ENCODE measurements around the gene EPHA8. TPM values are rescaled to one million over a fixed set of nuclear protein-coding genes. Genes with fewer than 3 reads are reported as not detected.
A peak's percentile ranks its signal among the peaks of the same experiment; 100 is the strongest.

The EPHA8 gene
- total RNA-seq, 2 experiments from 2014 or later, result not detected

- no peak for ATAC-seq (ENCODE audit: poor library complexity)
- no peak overlapping the region for H3K27ac Mint-ChIP-seq
- POLR2A ChIA-PET, result no interaction called here
- H3K9me3 Mint-ChIP-seq, result no peaks in the 10 kb centered on the region
- no peaks in the 10 kb centered on the region for H3K27me3 ChIP-seq (ENCODE audit: control insufficient read depth in 1 of 2, insufficient read depth in 2 of 2, low read length in 2 of 2)
- no peak for DNase-seq
- intact Hi-C loops (cut with DNase I, micrococcal nuclease), result no loop called here
- H3K4me1 ChIP-seq (ENCODE audit: insufficient read depth, low read length), result peaks cover 6% of the 10 kb centered on the region
- H3K4me3 ChIP-seq (ENCODE audit: low read length), result no peak overlapping the region
- no peaks in the 10 kb centered on the region for H3K9me3 ChIP-seq (ENCODE audit: control insufficient read depth in 1 of 2, insufficient read depth in 1 of 2, low read length in 2 of 2)
- TF ChIP-seq CTCF (IDR thresholded peaks at IDR 0.05), result no peak
- H3K36me3 Mint-ChIP-seq (ENCODE audit: low read depth), result peaks cover 6% of the 10 kb centered on the region
- H3K4me3 Mint-ChIP-seq, result no peak overlapping the region
- H3K27ac ChIP-seq (ENCODE audit: low read depth in 1 of 2, low read length in 2 of 2), result no peak overlapping the region
- CTCF ChIA-PET, result no interaction called here
- H3K27me3 Mint-ChIP-seq, result no peaks in the 10 kb centered on the region
- peaks cover 9% of the 10 kb centered on the region for H3K4me1 Mint-ChIP-seq (ENCODE audit: low read depth)
- H3K36me3 ChIP-seq (ENCODE audit: insufficient read depth, low read length), result peaks cover 3% of the 10 kb centered on the region
These were observed 26.8 kb upstream of the EPHA8 start for GRCh38 chr1:22536506-22536905.

- TF ChIP-seq CTCF (IDR thresholded peaks at IDR 0.05), result no peak
- intact Hi-C loops (cut with DNase I, micrococcal nuclease), result no loop called here
- Mint-ChIP-seq H3K4me1 (ENCODE audit: low read depth) (peaks cover 9% of the 10 kb centered on the region), H3K4me3 (no peak overlapping the region), H3K27me3 (no peaks in the 10 kb centered on the region), H3K36me3 (ENCODE audit: low read depth) (peaks cover 5% of the 10 kb centered on the region), H3K9me3 (no peaks in the 10 kb centered on the region), H3K27ac (no peak overlapping the region)
- Histone ChIP-seq H3K27me3 (ENCODE audit: control insufficient read depth in 1 of 2, insufficient read depth in 2 of 2, low read length in 2 of 2) (no peaks in the 10 kb centered on the region), H3K27ac (ENCODE audit: low read depth in 1 of 2, low read length in 2 of 2) (no peak overlapping the region), H3K9me3 (ENCODE audit: control insufficient read depth in 1 of 2, insufficient read depth in 1 of 2, low read length in 2 of 2) (no peaks in the 10 kb centered on the region), H3K4me1 (ENCODE audit: insufficient read depth, low read length) (peaks cover 6% of the 10 kb centered on the region), H3K36me3 (ENCODE audit: insufficient read depth, low read length) (peaks cover 3% of the 10 kb centered on the region), H3K4me3 (ENCODE audit: low read length) (no peak overlapping the region)
- no peak for ATAC-seq (ENCODE audit: poor library complexity)
- ChIA-PET POLR2A (no interaction called here), CTCF (no interaction called here)
- no peak for DNase-seq
These were observed 25.7 kb upstream of the EPHA8 start for GRCh38 chr1:22537441-22538139.

GRCh38 chr1:22539510-22540118, 23.7 kb upstream of the EPHA8 start:
- H3K9me3 ChIP-seq (ENCODE audit: control insufficient read depth in 1 of 2, insufficient read depth in 1 of 2, low read length in 2 of 2), result no peaks in the 10 kb centered on the region
- Mint-ChIP-seq H3K36me3 (ENCODE audit: low read depth) (no peaks in the 10 kb centered on the region), H3K4me3 (no peak overlapping the region), H3K27ac (no peak overlapping the region), H3K9me3 (no peaks in the 10 kb centered on the region), H3K27me3 (no peaks in the 10 kb centered on the region), H3K4me1 (ENCODE audit: low read depth) (peaks cover 9% of the 10 kb centered on the region)
- H3K27ac ChIP-seq (ENCODE audit: low read depth in 1 of 2, low read length in 2 of 2), result no peak overlapping the region
- intact Hi-C loops (cut with DNase I, micrococcal nuclease), result no loop called here
- CTCF ChIA-PET, result no interaction called here
- DNase-seq, result peak in 1 of 14 experiments; percentile 6
- TF ChIP-seq CTCF (IDR thresholded peaks at IDR 0.05), result no peak
- H3K36me3 ChIP-seq (ENCODE audit: insufficient read depth, low read length), result no peaks in the 10 kb centered on the region
- peaks cover 6% of the 10 kb centered on the region for H3K4me1 ChIP-seq (ENCODE audit: insufficient read depth, low read length)
- no peak overlapping the region for H3K4me3 ChIP-seq (ENCODE audit: low read length)
- POLR2A ChIA-PET, result no interaction called here
- no peaks in the 10 kb centered on the region for H3K27me3 ChIP-seq (ENCODE audit: control insufficient read depth in 1 of 2, insufficient read depth in 2 of 2, low read length in 2 of 2)
- peak; percentile 32 for ATAC-seq (ENCODE audit: poor library complexity)

Data from CD4-positive, alpha-beta T cell (primary cell).